GM13977 (cell line): Measurements from ENCODE around the gene CPNE4.

Source experiments
- DNase-seq: peaks from one replicate; pipeline ENCODE4 v3.0.0; 2012; ENCODE audit warnings: low spot score
- CTCF ChIP-seq: IDR thresholded peaks from 2 replicates; pipeline ENCODE4 v1.5.1; 2012; ENCODE audit warnings: mild to moderate bottlenecking, control low read depth; ENCODE audit not compliant: insufficient read depth; ENCODE audit errors: extremely low read depth, missing control alignments
- in situ Hi-C: fragments of 300-500 bp; cut with MboI; formaldehyde crosslinking; loops from one replicate; pipeline ENCODE4 v1.12.0; 2022; ENCODE audit warnings: low sequenced_read_pairs, low pct_unique_long_range_greater_than_20kb, mixed read lengths, inconsistent platforms; ENCODE audit not compliant: unreplicated experiment

Gene CPNE4

DNA sequence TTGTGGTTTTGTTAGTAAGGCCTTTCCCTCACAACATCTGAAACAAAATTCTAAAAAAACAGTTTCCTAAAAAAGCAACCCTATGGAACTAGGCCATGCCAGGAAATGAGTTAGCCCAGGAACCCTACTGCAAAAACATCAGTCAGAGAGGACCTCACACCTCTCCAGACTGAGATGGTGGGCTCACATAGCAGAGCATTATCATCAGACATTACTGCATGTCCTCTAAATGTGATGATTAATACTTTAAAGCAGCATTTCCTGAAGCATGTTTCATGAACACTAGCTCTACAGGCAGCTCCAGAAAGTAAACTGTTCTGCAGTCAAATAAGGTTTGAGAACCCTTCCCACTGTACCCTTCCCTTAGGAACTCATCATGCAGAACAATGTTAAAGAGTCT lies 299.7 kb downstream of the CPNE4 start:
- DNase-seq = no peak
- in situ Hi-C loops = no loop called here
- no peak for TF ChIP-seq CTCF

DNA sequence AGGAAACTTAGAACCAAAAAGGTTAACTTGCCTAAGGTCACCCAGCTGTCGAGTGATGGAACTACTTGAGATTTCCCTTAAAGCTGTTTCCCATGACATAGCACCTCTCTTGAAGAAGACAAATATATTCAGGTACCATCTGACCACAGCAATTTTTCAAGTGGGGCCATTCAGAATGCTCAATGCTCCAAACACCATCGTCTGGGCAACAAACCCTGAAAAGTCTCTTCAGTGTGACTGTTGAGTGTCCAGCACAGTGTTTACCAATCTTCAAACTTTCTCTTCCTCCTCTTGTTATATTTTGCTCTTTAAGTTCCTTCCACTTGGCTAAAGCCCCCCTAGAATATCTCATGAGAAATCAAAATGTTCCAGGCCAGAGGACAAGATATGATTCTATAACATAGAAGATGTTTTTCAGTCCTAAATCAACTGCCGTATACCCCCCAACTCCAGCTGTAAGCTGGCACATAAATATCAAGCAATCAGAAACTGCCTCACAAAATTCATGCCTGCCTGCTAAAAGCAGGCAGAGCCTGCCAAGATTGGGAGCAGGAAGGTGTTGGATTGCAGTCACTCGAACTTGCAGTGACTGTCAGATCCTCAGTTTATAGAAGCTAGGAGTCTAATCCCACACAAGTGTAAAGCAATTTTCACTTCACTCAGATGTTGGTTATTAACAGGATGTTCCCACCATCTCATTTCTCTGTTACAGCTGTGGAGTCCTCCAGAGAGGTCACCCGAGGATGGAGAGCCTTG lies 301.6 kb downstream of the CPNE4 start:
- in situ Hi-C loops = no loop called here
- TF ChIP-seq CTCF = no peak
- no peak for DNase-seq

- TF ChIP-seq CTCF = no peak
- DNase-seq = no peak
- in situ Hi-C loops = no loop called here
Observed at GRCh38 chr3:131731709-131732108, 303.1 kb downstream of the CPNE4 start.

GRCh38 chr3:131730581-131730980 lies 304.2 kb downstream of the CPNE4 start:
- in situ Hi-C loops = no loop called here
- DNase-seq = no peak
- TF ChIP-seq CTCF = no peak

GRCh38 chr3:131729643-131730017 lies 305.2 kb downstream of the CPNE4 start:
- DNase-seq = no peak
- no peak for TF ChIP-seq CTCF
- in situ Hi-C loops = no loop called here

GRCh38 chr3:131728898-131729642 lies 305.7 kb downstream of the CPNE4 start:
- DNase-seq = no peak
- TF ChIP-seq CTCF = no peak
- in situ Hi-C loops = no loop called here
